HS-27A (cell line): Measurements from ENCODE around the gene IL24.
A peak's percentile ranks its signal among the peaks of the same experiment; 100 is the strongest.
"Not testable (repeated sequence)": the region's sequence is repeated elsewhere in the genome, so short reads cannot be mapped to it uniquely, and the experiment has no call there.

Experiments used
- DNase-seq: peaks from one replicate; pipeline ENCODE4 v3.0.0-alpha.2; 2012; ENCODE audit warnings: low read depth, missing footprints

IL24 gene

DNA sequence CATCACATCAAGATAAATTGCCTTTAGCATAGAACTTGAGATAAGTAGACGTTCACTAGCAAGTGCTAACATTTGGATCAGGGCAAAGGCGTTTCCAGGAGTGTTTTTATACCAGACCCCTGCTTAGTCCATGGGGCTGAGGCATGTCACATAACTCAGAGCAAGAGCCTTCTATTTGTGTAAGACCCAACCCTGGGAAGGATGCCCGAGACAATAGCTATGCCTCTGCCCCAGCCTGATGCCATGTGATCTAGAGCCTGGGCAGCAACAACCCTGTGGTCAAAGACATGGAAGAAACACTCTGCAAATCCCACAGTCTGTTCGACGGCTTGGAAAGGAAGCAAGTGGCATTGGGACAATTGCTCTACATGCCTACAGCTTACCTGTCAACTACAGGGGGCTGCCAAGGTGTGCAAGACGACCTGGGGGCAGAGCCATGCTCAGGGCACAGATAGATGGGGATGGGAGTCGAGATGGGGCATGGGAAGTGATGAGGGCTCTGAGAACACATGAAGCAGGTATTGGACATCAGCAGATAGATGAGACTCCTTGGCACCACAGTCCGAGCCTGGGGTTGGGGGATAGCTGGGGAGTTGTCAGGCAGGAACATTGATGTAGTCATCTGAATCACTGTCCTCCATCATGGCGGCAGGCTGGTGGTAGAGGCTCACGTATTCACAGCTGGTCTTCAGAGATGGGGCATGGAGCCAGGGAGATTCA is 7.3 kb downstream of the IL24 start:
- no peak for DNase-seq

DNA sequence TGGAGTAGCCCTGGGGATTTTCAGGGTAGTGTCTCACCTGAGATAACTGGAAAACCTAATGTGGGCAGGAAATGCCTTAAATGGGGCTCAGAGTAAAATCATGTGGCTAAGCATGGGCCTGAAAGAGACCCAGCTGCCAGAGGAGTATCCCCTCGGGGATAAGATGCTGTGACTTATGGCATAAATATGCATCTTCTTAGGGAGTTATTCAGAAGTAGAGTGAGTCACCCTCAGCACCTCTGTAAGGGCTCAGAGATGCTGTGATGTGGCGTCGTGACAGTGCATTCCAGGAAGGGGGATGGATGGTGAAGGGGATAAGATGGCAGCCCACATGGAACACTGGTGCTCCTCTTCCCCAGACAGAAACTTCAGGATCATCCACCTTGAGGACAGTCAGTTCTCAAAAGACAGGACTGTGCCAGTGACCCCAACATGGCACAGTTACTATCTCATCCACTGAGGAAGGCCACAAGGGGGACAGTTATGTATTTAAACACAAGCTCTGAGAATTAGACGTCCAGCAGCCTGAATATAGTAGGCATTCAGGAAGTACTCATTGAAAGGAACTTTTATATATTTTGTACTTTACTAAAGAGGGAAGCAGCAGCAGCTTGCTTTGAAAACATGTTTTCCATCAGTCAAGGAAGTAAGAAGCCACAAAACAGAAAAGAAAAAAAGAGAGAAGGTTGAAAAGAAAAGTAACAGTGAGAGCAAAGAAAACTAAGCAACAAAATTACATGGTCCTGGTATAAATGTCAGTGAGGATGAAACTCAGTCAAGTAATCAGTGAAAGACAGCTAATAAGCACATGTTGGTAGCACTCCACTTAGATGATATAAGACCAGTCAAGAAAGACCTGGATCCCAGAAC is 8.3 kb downstream of the IL24 start:
- peak; percentile 95 for DNase-seq

GRCh38 chr1:206907304-206907991 is 10.2 kb downstream of the IL24 start:
- no peak for DNase-seq

DNA sequence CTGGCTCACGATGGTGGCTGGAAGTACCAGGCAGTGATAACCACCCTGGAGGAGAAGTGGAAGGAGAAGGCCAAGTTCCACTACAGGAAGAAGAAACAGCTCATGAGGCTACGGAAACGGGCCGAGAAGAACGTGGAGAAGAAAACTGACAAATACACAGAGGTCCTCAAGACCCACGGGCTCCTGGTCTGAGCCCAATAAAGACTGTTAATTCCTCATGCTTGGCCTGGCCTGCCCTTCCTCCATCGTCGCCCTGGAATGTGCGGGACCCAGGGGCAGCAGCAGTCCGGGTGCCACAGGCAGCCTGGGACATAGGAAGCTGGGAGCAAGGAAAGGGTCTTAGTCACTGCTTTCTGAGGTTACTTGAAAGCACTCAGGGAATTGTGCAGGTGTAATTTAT is 10.8 kb downstream of the IL24 start:
- DNase-seq: no peak

DNA sequence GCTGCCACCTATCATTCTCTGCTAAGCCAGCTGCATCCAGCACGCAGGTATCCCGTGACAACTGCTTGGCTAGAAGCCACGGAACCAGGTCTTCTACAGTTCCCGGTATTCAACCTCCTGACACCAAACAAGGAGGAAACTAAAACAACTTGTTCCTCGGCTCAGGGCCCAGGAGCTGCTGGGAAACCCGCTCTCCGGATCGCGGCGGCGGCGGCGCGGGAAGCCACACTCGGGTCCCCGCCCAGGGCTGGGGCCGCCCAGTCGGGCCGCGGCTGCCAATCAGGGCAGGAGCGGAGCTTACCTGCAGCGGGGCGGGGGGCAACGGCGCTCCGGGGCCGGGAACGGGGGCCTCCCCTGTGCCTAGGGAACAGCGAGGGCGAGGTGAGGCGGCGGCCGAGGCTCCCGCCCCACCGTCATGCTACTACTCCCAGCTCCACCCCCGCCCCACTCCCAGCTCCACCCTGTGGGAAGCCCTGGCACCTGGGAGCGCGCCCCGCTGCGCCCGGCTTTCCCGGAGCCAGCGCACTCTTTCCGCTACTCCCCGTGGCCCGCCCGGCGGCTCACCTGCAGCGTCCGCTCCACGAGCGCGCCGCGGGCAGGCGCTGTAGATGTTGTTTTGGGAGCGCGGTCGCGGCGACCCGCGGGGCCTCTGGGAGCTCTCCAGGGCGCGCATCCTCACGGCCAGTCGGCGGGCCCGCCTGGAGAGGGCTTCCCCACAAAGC is 12.1 kb downstream of the IL24 start:
- DNase-seq: no peak

DNA sequence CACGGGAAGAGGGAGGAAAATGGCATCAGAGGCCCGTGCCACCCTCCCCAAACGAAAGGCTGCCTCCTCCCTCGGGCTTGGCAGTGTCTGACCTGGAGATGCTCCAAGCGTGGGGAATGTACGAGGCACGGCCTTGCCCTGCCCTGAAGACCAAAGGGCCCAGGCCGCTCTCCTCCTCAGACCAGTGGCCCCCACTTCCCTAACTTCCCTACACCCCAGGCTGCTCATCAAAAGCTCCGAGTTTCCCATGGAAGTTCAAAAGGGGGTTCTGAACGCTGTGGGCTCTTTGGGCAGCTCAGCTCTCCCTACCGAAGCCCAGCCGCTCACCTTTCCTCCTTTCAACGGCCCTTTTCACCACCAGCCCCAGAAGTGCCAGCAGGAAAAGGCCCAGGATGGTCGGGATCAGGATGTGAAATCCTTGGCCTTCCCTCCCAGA is 12.7 kb downstream of the IL24 start:
- no peak for DNase-seq

- no peak for DNase-seq
Measured at GRCh38 chr1:206911064-206911663, 13.9 kb downstream of the IL24 start.

DNA sequence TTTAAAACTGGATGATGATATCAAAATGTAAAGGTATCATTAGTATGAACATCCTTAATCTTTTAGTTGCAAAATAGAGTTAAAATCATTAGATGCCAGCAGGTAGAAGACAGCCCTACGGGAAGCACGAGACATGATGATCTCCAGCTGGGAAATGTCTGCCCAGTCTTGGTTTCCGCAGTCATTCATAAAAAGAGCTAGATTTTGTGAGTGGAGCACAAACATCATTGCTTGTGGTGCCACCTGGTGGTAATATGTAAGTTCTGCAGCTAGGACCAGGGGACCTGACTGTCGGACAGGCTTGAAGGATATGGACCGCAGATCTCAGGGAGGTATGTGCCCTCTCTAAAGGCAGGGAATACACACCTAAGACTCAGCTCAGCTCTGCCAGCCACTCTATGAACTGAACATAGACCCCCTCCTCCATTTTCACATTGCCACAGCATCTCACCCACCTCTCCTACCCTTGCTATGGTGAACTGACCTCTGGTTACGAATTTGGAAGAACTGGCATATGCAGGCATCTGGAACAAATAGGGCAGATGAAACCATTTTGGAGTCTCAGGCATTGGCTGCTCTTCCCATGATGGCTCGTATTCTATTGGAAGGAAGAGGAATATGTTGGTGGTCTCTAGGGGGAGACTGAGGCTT is 15.3 kb downstream of the IL24 start:
- no peak for DNase-seq

- DNase-seq: no peak
Measured at GRCh38 chr1:206913766-206914537, 16.7 kb downstream of the IL24 start.

GRCh38 chr1:206915030-206915735 is 17.9 kb downstream of the IL24 start:
- DNase-seq: no peak

DNA sequence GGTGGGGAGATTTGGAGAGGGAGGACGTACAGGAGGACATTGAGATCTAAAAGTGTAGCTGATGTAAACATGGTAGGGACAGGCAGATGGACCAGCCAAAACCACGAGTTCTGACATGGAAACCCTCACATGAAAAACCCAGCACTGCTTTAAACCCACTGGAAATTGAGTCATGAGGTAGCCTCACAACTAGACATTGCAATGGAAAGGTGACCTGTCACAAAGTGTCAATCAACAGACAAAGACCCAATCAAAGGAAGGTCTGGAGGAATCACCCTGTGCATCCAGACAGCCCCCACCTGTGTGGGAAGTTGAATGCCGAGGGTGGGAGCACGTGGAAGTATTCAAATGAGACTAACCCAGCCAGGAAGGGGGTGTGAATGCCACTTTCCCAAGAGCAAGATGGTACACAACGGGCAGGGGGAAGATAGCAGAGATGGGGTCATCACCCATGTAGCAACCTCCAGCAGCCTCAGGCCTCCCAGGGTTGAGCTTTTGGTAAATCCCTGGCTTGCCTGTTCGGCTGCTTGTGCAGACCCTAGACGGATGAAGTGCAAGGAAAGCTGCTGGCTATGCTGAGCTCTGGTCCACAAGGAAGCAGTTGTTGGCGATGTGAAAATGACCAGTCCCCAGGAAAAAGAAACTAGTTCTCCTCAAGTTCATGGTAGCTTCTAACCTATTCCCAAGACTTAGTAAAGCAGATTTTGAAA is 18.9 kb downstream of the IL24 start:
- DNase-seq: no peak

DNA sequence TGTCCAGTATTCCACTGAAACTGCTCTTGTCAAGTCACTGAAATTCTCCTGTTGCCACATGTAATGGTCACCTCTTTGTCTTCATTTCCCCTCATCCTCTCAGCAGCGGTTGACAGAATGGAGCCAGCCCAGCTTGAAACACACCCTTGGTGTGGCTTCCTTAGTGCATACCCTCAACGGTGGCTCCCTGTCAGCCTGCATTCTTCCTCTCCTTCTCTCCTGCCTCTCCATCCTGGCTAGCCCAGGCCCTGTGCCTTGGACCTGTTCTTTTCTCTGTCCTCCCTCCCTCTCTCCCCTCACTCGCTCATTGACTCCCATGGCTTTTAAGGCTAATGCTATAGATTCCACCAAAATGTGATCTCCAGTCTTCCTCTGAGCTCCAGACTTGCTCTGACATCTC is 20.8 kb downstream of the IL24 start:
- no peak for DNase-seq

- no peak for DNase-seq
Measured at GRCh38 chr1:206921772-206922265, 24.6 kb downstream of the IL24 start, which contains the start of gene FCMR. TSS of gene FCMR (minus strand) at chr1:206921941. CDS start at chr1:206921854, 87 bp downstream.

GRCh38 chr1:206922524-206922923 is 25.3 kb downstream of the IL24 start:
- DNase-seq: no peak

DNA sequence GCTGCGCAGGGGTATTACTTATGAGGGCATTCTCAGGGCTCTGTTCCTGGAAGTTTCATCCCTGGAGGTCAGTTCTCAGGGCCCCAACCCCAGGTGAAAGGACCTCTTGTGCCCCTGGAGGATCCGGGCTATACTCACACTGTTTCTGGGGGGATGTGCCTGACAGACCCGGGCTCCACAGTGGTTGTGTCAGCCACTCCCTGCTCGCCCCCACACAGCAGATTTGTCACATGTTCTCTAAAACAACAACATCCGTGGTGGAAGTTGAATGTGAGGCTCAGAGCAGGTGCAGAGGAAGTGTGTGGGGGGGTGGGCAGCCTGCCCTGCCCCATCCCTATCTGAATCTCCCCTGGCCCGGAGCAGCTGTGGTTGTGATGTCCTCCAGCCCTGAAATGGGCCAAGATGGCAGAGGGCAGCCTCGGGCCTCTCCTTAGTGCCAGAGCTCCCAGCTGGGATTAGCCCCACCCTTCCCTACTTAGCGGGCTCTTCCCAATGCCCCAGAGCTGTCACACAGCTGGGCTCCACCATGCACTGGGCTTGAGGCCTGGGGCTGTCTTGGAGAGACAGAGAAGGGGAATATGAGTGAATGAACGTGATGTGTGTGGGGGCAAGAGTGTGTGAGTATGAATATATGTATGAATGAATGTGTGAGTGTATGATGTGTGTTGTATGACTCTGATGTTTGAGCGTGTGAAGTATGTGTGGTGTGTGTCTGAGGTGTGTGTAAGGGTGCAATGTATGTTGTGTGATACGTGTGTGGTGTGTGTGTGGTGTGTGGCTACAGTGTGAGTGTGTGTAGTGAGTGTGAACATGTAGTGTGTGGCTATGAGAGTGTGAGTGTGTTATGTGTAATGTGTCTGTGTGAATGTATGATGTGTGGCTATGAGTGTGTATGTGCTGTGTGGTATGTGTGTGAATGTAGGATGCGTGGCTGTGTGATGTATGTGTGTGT is 26.0 kb downstream of the IL24 start:
- DNase-seq: no peak

- not testable (repeated sequence) for DNase-seq
Measured at GRCh38 chr1:206923961-206924557, 26.8 kb downstream of the IL24 start.

GRCh38 chr1:206924592-206925105 is 27.4 kb downstream of the IL24 start:
- no peak for DNase-seq
